SK-N-SH (cell line): ENCODE measurements around the gene DHX16. TPM values are rescaled to one million over a fixed set of nuclear protein-coding genes. Genes with fewer than 3 reads are reported as not detected.

Source experiments
- CTCF ChIA-PET: fragments of 300-600, 350-600 bp; formaldehyde crosslinking; extraction: SDS; loops from one replicate; lab custom pipeline; 2021; lab: Yijun Ruan, JAX
- POLR2A ChIA-PET: fragments of 350-600 bp; sonication (Branson Sonifier 250); formaldehyde crosslinking; extraction: SDS; loops from one replicate; lab custom pipeline; 2020; ENCODE audit warnings: antibody characterized with exemption, inconsistent platforms; lab: Yijun Ruan, JAX
- DNase-seq: peaks from one replicate; pipeline ENCODE4 v3.0.0; 2012
- H2AFZ ChIP-seq: fragments of 200-600 bp; sonication (generic); 2 replicates; pipeline ENCODE4 v1.8.1; 2016; ENCODE audit warnings: antibody characterized with exemption, mild to moderate bottlenecking, low read depth
- H3F3A ChIP-seq: fragments of 200-600 bp; sonication (generic); replicated peaks from 2 replicates; pipeline ENCODE3; 2016; ENCODE audit warnings: antibody characterized with exemption, mild to moderate bottlenecking; ENCODE audit not compliant: insufficient read depth
- H3K27ac ChIP-seq, 2 experiments: fragments of 200-500 bp in 1 of 2; fragments of 200-600 bp in 1 of 2; sonication (Bioruptor generic) in 1 of 2; sonication (generic), shearing (Covaris generic) in 1 of 2; 2 replicates each; pipeline versions ENCODE4 v1.5.1 to v1.6.1; 2014 to 2016; ENCODE audit warnings: low read depth in 2 of 2, inconsistent platforms in 1 of 2, low read length in 1 of 2, mild to moderate bottlenecking in 1 of 2, mixed read lengths in 1 of 2
- H3K27me3 ChIP-seq: fragments of 200-600 bp; sonication (generic), shearing (Covaris generic); 2 replicates; pipeline ENCODE4 v1.6.1; 2016; ENCODE audit warnings: mixed run types; ENCODE audit not compliant: insufficient read depth
- H3K36me3 ChIP-seq, 2 experiments: fragments of 200-500 bp in 1 of 2; fragments of 200-600 bp in 1 of 2; sonication (Bioruptor generic) in 1 of 2; sonication (generic) in 1 of 2; replicated peaks in 1 of 2; 2 replicates each; pipeline versions ENCODE3 to v1.5.1; 2014 to 2016; ENCODE audit warnings: low read length in 1 of 2, mild to moderate bottlenecking in 1 of 2; ENCODE audit not compliant: insufficient read depth in 2 of 2, control insufficient read depth in 1 of 2
- H3K4me1 ChIP-seq, 2 experiments: fragments of 200-500 bp in 1 of 2; fragments of 200-600 bp in 1 of 2; sonication (Bioruptor generic) in 1 of 2; sonication (generic), shearing (Covaris generic) in 1 of 2; 2 replicates each; pipeline versions ENCODE4 v1.5.1 to v1.6.1; 2014 to 2016; ENCODE audit warnings: low read depth in 1 of 2, low read length in 1 of 2, mixed run types in 1 of 2; ENCODE audit not compliant: insufficient read depth in 2 of 2, control insufficient read depth in 1 of 2
- H3K4me2 ChIP-seq: fragments of 200-600 bp; sonication (generic), shearing (Covaris generic); 2 replicates; pipeline ENCODE4 v1.6.1; 2017; ENCODE audit warnings: mixed run types
- H3K4me3 ChIP-seq, 2 experiments: fragments of 200-500 bp in 1 of 2; fragments of 200-600 bp in 1 of 2; sonication (Bioruptor generic) in 1 of 2; sonication (generic), shearing (Covaris generic) in 1 of 2; 2 replicates each; pipeline versions ENCODE4 v1.5.1 to v1.8.1; 2014 to 2016; ENCODE audit warnings: low read depth in 2 of 2, inconsistent platforms in 1 of 2, low read length in 1 of 2, mild to moderate bottlenecking in 1 of 2, mixed read lengths in 1 of 2, moderate library complexity in 1 of 2
- H3K79me2 ChIP-seq: fragments of 200-600 bp; sonication (generic); 2 replicates; pipeline ENCODE4 v1.8.1; 2017; ENCODE audit warnings: mild to moderate bottlenecking; ENCODE audit not compliant: insufficient read depth
- H3K9ac ChIP-seq: fragments of 200-600 bp; sonication (generic); 2 replicates; pipeline ENCODE4 v1.6.1; 2017; ENCODE audit warnings: mixed run types
- H3K9me2 ChIP-seq: fragments of 200-600 bp; sonication (generic); 2 replicates; pipeline ENCODE4 v1.6.1; 2017; ENCODE audit warnings: mixed run types
- H3K9me3 ChIP-seq: fragments of 200-600 bp; sonication (generic); 2 replicates; pipeline ENCODE4 v1.6.1; 2017; ENCODE audit warnings: mixed run types, mild to moderate bottlenecking, moderate library complexity
- H4K20me1 ChIP-seq: fragments of 200-600 bp; sonication (generic); 2 replicates; pipeline ENCODE4 v1.6.1; 2017; ENCODE audit warnings: mild to moderate bottlenecking, mixed run types; ENCODE audit not compliant: insufficient read depth
- ELF1 ChIP-seq: IDR thresholded peaks from 2 replicates; pipeline ENCODE4 v1.4.0; 2012
- GABPA ChIP-seq: IDR thresholded peaks from 2 replicates; pipeline ENCODE4 v1.4.0; 2012; ENCODE audit warnings: low read depth, mild to moderate bottlenecking
- GATA2 ChIP-seq: sonication (generic); formaldehyde crosslinking; IDR thresholded peaks from 2 replicates; pipeline ENCODE4 v1.5.0; 2020; ENCODE audit warnings: mild to moderate bottlenecking, missing genetic modification reagents
- MAX ChIP-seq: IDR thresholded peaks from 2 replicates; pipeline ENCODE4 v1.4.0; 2012; ENCODE audit warnings: low read depth
- MXI1 ChIP-seq: IDR thresholded peaks from 2 replicates; pipeline ENCODE4 v1.6.1; 2012; ENCODE audit warnings: mild to moderate bottlenecking, low read depth, low read length, improper control_type of control experiment
- NRF1 ChIP-seq: IDR thresholded peaks from 2 replicates; pipeline ENCODE4 v1.6.1; 2012; ENCODE audit warnings: low read depth, mild to moderate bottlenecking, low read length
- RAD21 ChIP-seq: IDR thresholded peaks from 2 replicates; pipeline ENCODE4 v1.6.1; 2012; ENCODE audit warnings: mild to moderate bottlenecking, low read length
- RCOR1 ChIP-seq: fragments of 150-350 bp; IDR thresholded peaks from 2 replicates; pipeline ENCODE4 v1.6.1; 2017; ENCODE audit warnings: antibody characterized with exemption, low read length
- RFX5 ChIP-seq: IDR thresholded peaks from 2 replicates; pipeline ENCODE4 v1.6.1; 2012; ENCODE audit warnings: mild to moderate bottlenecking, improper control_type of control experiment, low read length
- SIN3A ChIP-seq: IDR thresholded peaks from 2 replicates; pipeline ENCODE4 v1.6.1; 2012; ENCODE audit warnings: low read depth, mild to moderate bottlenecking, low read length, moderate library complexity, borderline replicate concordance
- SMC3 ChIP-seq: IDR thresholded peaks from 2 replicates; pipeline ENCODE4 v1.6.1; 2012; ENCODE audit warnings: low read depth, low read length, improper control_type of control experiment
- TCF12 ChIP-seq: IDR thresholded peaks from 2 replicates; pipeline ENCODE4 v1.4.0; 2012
- USF1 ChIP-seq: IDR thresholded peaks from 2 replicates; pipeline ENCODE4 v1.4.0; 2012; ENCODE audit warnings: low read depth, borderline replicate concordance
- WGBS: methylation state at CpG from one replicate; pipeline ENCODE4 v1.1.6; 2017; ENCODE audit warnings: low lambda C conversion rate; 5-methylcytosine and 5-hydroxymethylcytosine counted together
- polyA plus RNA-seq, 3 experiments: library from polyadenylated mRNA; depleted of rRNA; stranded (reverse); fragments of >200 nt; gene quantifications; 2 replicates each; pipeline ENCODE4 v1.2.3, GENCODE V29; 2012
- TF ChIP-seq, protein P1 (sequence below): fragments of 200-600 bp; sonication (generic); IDR thresholded peaks from 2 replicates; pipeline ENCODE4 v1.6.1; 2017; ENCODE audit warnings: antibody characterized with exemption, mild to moderate bottlenecking, moderate library complexity
- TF ChIP-seq, protein P2 (sequence below): IDR thresholded peaks from 2 replicates; pipeline ENCODE4 v1.4.0; 2012; ENCODE audit warnings: low read depth, borderline replicate concordance

The DHX16 gene
- polyA plus RNA-seq, 1 of the 3 experiments (the other 2 are of a cell fraction): 59.8 TPM

DNA sequence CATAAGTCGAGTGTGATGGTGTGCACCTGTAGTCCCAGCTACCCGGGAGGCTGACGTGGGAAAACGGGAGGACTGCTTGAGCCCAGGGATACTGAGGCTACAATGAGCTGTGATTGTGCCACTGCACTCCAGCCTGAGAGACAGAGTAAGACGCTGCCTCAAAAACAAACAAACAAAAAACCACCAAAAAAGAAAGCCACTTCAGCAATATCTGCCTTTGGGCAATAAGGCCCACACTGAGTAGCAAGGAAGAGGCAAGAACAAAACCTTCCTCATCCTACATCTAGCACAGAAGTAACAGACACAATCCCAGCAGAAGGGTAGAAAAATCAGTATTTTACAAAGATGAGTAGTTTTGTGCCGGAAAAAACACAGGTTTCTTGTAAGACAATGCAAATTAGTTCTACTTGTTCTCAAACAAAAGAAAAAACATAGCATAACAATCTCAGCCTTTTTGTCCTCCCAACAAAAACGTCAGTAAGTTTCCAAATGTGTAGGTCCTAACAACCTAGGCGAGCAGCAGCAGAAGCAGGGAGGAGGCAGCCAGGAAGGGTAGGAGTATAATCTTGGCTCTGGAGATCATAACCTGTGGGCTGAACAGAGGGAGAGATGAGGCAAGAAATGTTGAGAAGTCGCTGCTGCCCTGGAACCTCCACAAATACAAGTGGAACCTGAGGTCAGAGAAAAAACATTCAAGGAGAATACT, 61.5 kb downstream of the DHX16 start:
- ChIA-PET POLR2A (interaction anchor here (0.9 to 1.9 kb wide), 4 partner anchors 11 to 54 kb away, joined by 3 to 12 read pairs (median 5); partner anchors contain the start of gene PRR3), CTCF (interaction anchor here (1.5 to 3.8 kb wide), 7 partner anchors 10 to 70 kb away, joined by 5 to 33 read pairs (median 8); no protein-coding TSS in a partner anchor)
- Histone ChIP-seq H3K9me2 (no peaks in the 10 kb centered on the region), H4K20me1 (peaks cover 16% of the 10 kb centered on the region), H3F3A (peaks cover 52% of the 10 kb centered on the region), H3K4me2 (no peak overlapping the region), H3K4me3 (no peak overlapping the region), H3K9ac (no peak overlapping the region), H3K27me3 (no peaks in the 10 kb centered on the region), H3K79me2 (peaks cover 62% of the 10 kb centered on the region), H3K36me3 (peaks cover 51 to 62% of the 10 kb centered on the region in 2 experiments), H2AFZ (no peak overlapping the region), H3K4me1 (peaks cover 22 to 23% of the 10 kb centered on the region in 2 experiments), H3K27ac (no peak overlapping the region), H3K9me3 (no peaks in the 10 kb centered on the region)
- DNase-seq: no peak
- no peak for TF ChIP-seq MAX
- no peak for TF ChIP-seq SMC3
- TF ChIP-seq, protein P1, sequence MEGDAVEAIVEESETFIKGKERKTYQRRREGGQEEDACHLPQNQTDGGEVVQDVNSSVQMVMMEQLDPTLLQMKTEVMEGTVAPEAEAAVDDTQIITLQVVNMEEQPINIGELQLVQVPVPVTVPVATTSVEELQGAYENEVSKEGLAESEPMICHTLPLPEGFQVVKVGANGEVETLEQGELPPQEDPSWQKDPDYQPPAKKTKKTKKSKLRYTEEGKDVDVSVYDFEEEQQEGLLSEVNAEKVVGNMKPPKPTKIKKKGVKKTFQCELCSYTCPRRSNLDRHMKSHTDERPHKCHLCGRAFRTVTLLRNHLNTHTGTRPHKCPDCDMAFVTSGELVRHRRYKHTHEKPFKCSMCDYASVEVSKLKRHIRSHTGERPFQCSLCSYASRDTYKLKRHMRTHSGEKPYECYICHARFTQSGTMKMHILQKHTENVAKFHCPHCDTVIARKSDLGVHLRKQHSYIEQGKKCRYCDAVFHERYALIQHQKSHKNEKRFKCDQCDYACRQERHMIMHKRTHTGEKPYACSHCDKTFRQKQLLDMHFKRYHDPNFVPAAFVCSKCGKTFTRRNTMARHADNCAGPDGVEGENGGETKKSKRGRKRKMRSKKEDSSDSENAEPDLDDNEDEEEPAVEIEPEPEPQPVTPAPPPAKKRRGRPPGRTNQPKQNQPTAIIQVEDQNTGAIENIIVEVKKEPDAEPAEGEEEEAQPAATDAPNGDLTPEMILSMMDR: no peak
- TF ChIP-seq NRF1: no peak
- TF ChIP-seq RAD21: no peak
- TF ChIP-seq USF1: no peak
- TF ChIP-seq SIN3A: no peak
- no peak for TF ChIP-seq GATA2 (CRISPR knock-in tag)
- TF ChIP-seq MXI1: no peak
- TF ChIP-seq ELF1: no peak
- no peak for TF ChIP-seq TCF12
- TF ChIP-seq, protein P2, sequence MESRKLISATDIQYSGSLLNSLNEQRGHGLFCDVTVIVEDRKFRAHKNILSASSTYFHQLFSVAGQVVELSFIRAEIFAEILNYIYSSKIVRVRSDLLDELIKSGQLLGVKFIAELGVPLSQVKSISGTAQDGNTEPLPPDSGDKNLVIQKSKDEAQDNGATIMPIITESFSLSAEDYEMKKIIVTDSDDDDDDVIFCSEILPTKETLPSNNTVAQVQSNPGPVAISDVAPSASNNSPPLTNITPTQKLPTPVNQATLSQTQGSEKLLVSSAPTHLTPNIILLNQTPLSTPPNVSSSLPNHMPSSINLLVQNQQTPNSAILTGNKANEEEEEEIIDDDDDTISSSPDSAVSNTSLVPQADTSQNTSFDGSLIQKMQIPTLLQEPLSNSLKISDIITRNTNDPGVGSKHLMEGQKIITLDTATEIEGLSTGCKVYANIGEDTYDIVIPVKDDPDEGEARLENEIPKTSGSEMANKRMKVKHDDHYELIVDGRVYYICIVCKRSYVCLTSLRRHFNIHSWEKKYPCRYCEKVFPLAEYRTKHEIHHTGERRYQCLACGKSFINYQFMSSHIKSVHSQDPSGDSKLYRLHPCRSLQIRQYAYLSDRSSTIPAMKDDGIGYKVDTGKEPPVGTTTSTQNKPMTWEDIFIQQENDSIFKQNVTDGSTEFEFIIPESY: no peak
- no peak for TF ChIP-seq RFX5
- TF ChIP-seq GABPA: no peak
- TF ChIP-seq RCOR1: no peak
- WGBS: 89% methylated on average over 9 of the region's 9 CpGs
